Right lobe of liver (tissue), 6 donors: ENCODE measurements around the gene HYDIN. TPM values are rescaled to one million over a fixed set of nuclear protein-coding genes. Genes with fewer than 3 reads are reported as not detected.

ENCODE experiments used
- ATAC-seq, 4 donors: fragments of 200-7000 bp; cut with Tn5 transposase; one replicate each; pipeline ENCODE4 v1.9.1; 2020; ENCODE audit warnings: mild to moderate bottlenecking in 4 of 4, moderate library complexity in 4 of 4
- DNase-seq, 3 donors: peaks; one replicate each; pipeline ENCODE4 v3.0.0-alpha.2; 2020
- H3K27ac ChIP-seq, 3 donors: fragments of 200-600 bp; one replicate each; pipeline ENCODE4 v1.8.0; 2022
- H3K27me3 ChIP-seq, 2 donors: fragments of 200-600 bp; one replicate each; pipeline ENCODE4 v1.8.0; 2022
- H3K36me3 ChIP-seq, 4 donors: fragments of 200-600 bp; sonication (generic) in 1 of 4; one replicate each; pipeline versions ENCODE4 v1.5.1 to v1.8.0; 2017 to 2022; ENCODE audit warnings: control low read depth in 1 of 4
- H3K4me1 ChIP-seq, 4 donors: fragments of 200-600 bp; sonication (generic) in 1 of 4; one replicate each; pipeline versions ENCODE4 v1.5.1 to v1.8.0; 2017 to 2022; ENCODE audit warnings: control low read depth in 1 of 4
- H3K4me3 ChIP-seq, 3 donors: fragments of 200-600 bp; one replicate each; pipeline ENCODE4 v1.8.0; 2022
- H3K9me3 ChIP-seq, 4 donors: fragments of 200-600 bp; sonication (generic) in 1 of 4; one replicate each; pipeline versions ENCODE4 v1.5.1 to v1.8.0; 2017 to 2022; ENCODE audit warnings: control low read depth in 1 of 4
- POLR2A ChIP-seq: fragments of 450-650 bp; IDR thresholded peaks from one replicate; pipeline ENCODE4 v1.6.1; 2017; ENCODE audit warnings: antibody characterized with exemption, mild to moderate bottlenecking
- WGBS: methylation state at CpG from one replicate; pipeline ENCODE4 v1.1.6; 2018; ENCODE audit warnings: low coverage, low lambda C conversion rate; ENCODE audit not compliant: insufficient coverage; ENCODE audit errors: missing lambda C conversion rate; 5-methylcytosine and 5-hydroxymethylcytosine counted together
- intact Hi-C, 2 donors: fragments of 100-400 bp; cut with DNase I; formaldehyde crosslinking; loops; one replicate each; pipeline versions ENCODE4 v1.11.2 to v1.14.1; 2022
- total RNA-seq, 6 experiments: library from RNA; depleted of rRNA in 2 of 6; stranded (reverse); fragments of >200 nt in 2 of 6; fragmentation: NEBNext Ultra II Directional in 3 of 6; extraction: Animal tissue kit (Norgen Biotek cat#: 25700) in 3 of 6; gene quantifications; one replicate each; pipeline versions ENCODE4 v1.1.0 to v1.2.4, GENCODE V29; 2016 to 2023
- TF ChIP-seq, protein P1 (sequence below), 4 donors: fragments of 200-600 bp in 3 of 4; fragments of 450-650 bp in 1 of 4; IDR thresholded peaks; one replicate each; pipeline versions ENCODE4 v1.5.1 to v1.8.0; 2016 to 2022; ENCODE audit warnings: antibody characterized with exemption in 4 of 4, mild to moderate bottlenecking in 2 of 4
- donor health status: DM: no; HTN: yes; CAD: no.
- donor health status: DM: no; HTN: no; CAD: no.
- donor health status: DM: no; HTN: no; CAD: no.
- donor health status: DM: no; HTN: yes; CAD: no.
- donor health status: DM: no; HTN: yes; CAD: no.

HYDIN gene
- total RNA-seq, 6 experiments from 2014 or later, result 0.20 to 1.4 (median 0.27) TPM; not detected in 1

DNA sequence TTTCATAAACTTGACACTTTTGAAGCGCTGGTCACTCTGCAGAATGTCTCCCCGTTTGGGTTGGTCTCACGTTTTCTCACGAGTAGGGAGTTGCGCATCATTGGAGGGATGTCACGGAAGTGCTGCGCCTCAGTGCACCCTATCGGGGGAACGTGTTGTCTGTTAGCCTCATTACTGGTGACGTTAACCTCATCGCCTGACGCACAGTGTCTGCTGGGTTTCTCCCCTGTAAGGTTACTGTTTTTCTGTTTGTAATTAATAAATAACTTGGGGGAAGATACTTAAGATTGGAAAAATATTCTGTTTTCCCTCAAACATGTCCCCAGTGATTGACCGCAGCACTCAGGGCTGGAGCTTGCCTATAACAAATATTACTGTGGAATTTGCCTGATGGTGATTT is 456.3 kb downstream of the HYDIN start:
- H3K27ac ChIP-seq, result no peak overlapping the region
- no peak for DNase-seq
- peaks cover 0 to 11% (median 4%) of the 10 kb centered on the region in 4 donors for H3K4me1 ChIP-seq
- TF ChIP-seq, protein P1, sequence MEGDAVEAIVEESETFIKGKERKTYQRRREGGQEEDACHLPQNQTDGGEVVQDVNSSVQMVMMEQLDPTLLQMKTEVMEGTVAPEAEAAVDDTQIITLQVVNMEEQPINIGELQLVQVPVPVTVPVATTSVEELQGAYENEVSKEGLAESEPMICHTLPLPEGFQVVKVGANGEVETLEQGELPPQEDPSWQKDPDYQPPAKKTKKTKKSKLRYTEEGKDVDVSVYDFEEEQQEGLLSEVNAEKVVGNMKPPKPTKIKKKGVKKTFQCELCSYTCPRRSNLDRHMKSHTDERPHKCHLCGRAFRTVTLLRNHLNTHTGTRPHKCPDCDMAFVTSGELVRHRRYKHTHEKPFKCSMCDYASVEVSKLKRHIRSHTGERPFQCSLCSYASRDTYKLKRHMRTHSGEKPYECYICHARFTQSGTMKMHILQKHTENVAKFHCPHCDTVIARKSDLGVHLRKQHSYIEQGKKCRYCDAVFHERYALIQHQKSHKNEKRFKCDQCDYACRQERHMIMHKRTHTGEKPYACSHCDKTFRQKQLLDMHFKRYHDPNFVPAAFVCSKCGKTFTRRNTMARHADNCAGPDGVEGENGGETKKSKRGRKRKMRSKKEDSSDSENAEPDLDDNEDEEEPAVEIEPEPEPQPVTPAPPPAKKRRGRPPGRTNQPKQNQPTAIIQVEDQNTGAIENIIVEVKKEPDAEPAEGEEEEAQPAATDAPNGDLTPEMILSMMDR (IDR thresholded peaks at IDR 0.05), result no peak
- no peak for TF ChIP-seq POLR2A
- intact Hi-C loops, result no loop called here
- no peaks in the 10 kb centered on the region for H3K27me3 ChIP-seq
- H3K36me3 ChIP-seq, result peaks cover 0 to 12% (median 0%) of the 10 kb centered on the region in 4 donors
- no peak for ATAC-seq
- 92% methylated on average over 13 of the region's 13 CpGs for WGBS
- H3K9me3 ChIP-seq, result no peaks in the 10 kb centered on the region
- H3K4me3 ChIP-seq, result no peak overlapping the region

DNA sequence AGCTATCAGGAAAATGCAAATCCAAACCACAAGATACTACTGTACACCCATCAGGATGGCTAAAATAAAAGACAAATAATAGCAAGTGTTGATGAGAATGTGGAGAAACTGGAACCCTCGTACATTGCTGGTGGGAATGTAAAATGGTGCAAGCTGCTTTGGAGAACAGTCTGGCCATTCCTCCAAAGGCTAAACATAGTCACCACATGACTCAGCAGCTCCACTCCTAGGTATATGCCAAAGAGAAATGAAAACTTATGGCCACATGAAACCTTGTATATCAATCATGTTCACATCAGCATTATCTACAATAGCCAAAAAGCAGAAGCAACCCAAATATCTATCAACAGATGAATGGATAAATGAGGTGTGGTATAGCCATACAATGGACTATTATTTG is 458.0 kb downstream of the HYDIN start:
- peaks cover 0 to 10% (median 0%) of the 10 kb centered on the region in 4 donors for H3K36me3 ChIP-seq
- DNase-seq (no peak), ATAC-seq (no peak)
- H3K27ac ChIP-seq, result no peak overlapping the region
- no peak overlapping the region for H3K4me3 ChIP-seq
- WGBS, result 38% methylated on average over 1 of the region's 1 CpG
- TF ChIP-seq POLR2A, result no peak
- intact Hi-C loops, result no loop called here
- H3K27me3 ChIP-seq, result no peaks in the 10 kb centered on the region
- H3K4me1 ChIP-seq, result peaks cover 0 to 11% (median 4%) of the 10 kb centered on the region in 4 donors
- no peaks in the 10 kb centered on the region for H3K9me3 ChIP-seq

DNA sequence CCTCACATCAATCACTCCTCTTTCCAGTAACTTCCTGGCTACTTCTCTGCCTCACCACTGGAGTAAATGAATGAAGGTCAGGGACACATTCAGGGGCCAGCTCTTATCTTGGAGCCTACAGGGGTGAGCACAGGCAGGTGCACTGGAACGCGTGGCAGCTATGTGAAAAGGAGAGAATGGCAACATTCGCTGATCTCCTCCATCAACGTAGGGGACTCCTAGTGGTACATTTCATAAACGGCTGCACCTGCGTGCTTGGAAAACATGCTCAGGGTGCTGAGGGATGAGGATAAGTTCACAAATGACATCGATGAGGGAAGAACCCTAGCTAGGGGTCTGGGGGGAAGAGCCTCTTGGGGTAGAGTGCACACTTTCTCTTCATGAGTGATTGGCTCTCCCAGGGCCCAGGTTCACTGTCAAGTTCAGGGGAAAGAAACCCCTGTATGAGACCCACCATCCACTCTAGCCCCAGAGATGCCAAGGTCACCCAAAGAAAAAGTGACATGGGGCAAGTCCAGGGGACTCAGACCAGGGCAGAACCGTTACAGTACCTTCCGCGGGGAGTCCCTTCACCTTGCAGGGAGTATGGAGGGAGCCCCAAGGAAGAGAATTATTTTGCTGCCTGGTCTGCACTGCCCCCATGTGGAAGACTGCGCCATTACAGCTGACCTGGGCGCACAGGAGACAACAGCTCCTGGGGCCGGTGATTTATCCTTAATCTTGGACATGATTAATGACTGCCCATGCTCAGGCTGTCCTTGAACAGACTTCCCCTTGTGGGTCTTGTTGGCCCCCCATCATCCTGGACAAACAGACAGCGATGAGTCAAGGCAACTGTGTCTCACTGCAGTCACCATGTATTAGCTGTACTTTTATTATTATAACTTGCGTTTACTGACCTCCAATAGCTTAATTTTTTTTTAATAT is 459.6 kb downstream of the HYDIN start:
- no peak overlapping the region for H3K4me3 ChIP-seq
- H3K9me3 ChIP-seq, result no peaks in the 10 kb centered on the region
- no peak for TF ChIP-seq POLR2A
- TF ChIP-seq, protein P1 (IDR thresholded peaks at IDR 0.05), result peak; percentile 92 to 94 (median 92)
- intact Hi-C loops, result no loop called here
- no peaks in the 10 kb centered on the region for H3K27me3 ChIP-seq
- H3K36me3 ChIP-seq, result peaks cover 0 to 14% (median 0%) of the 10 kb centered on the region in 4 donors
- peak; percentile 87 to 96 (median 90) for ATAC-seq
- DNase-seq, result peak in 2 of 3 donors; percentile 55 to 66
- 35% methylated on average over 8 of the region's 15 CpGs for WGBS
- H3K4me1 ChIP-seq, result peaks cover 0 to 11% (median 4%) of the 10 kb centered on the region in 4 donors
- H3K27ac ChIP-seq, result no peak overlapping the region

DNA sequence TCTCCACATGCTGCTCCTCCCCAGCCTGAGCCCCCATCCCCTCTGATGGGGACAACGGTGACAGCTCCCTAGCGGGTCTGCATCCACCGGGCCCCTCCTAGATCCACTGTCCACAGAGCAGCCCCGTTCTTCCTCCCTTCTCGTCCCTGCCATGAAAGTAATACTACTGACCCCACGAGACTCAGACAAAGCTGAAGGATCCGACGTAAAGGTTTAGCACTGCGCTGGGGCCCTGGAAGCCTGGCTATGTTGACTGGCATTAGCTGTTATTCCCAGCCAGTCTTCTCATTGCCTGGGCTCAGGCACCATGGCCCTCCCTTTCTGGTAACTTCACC is 460.3 kb downstream of the HYDIN start:
- WGBS, result 97% methylated on average over 9 of the region's 9 CpGs
- Histone ChIP-seq H3K9me3 (no peaks in the 10 kb centered on the region), H3K27me3 (no peaks in the 10 kb centered on the region), H3K27ac (no peak overlapping the region), H3K4me3 (no peak overlapping the region), H3K4me1 (peaks cover 0 to 11% (median 4%) of the 10 kb centered on the region in 4 donors), H3K36me3 (peaks cover 0 to 14% (median 0%) of the 10 kb centered on the region in 4 donors)
- no peak for DNase-seq
- ATAC-seq, result no peak
- TF ChIP-seq POLR2A, result no peak
- TF ChIP-seq, protein P1 (IDR thresholded peaks at IDR 0.05), result no peak
- intact Hi-C loops, result no loop called here

DNA sequence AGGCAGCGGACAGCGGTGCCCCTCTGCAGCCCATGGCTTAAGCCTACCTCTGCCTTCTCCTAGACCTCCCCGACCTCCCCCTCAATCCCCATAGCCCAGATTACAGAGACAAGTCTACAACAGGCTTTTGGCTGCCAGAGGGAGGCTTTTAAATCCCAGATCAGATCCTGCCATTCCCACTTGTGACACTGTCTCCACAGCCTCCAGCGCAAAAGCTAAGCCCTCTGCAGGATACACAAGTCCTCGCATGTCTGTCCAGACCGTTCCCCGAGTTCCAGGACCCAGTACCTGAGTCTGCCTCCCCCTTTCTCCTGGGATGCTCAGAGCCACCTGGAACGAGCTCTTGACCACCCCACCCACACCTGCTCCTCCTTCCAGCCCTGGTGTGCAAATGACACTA is 460.8 kb downstream of the HYDIN start:
- no peaks in the 10 kb centered on the region for H3K27me3 ChIP-seq
- no peak overlapping the region for H3K4me3 ChIP-seq
- intact Hi-C loops, result loop anchor here in 1 of 2 donors (5.0 kb wide), 1 partner anchor 87 kb away; no protein-coding TSS in a partner anchor
- no peak for ATAC-seq
- DNase-seq, result no peak
- no peak for TF ChIP-seq POLR2A
- TF ChIP-seq, protein P1 (IDR thresholded peaks at IDR 0.05), result no peak
- no peaks in the 10 kb centered on the region for H3K9me3 ChIP-seq
- WGBS, result 80% methylated on average over 1 of the region's 8 CpGs
- H3K27ac ChIP-seq, result no peak overlapping the region
- H3K36me3 ChIP-seq, result peaks cover 0 to 14% (median 0%) of the 10 kb centered on the region in 4 donors
- peaks cover 0 to 11% (median 4%) of the 10 kb centered on the region in 4 donors for H3K4me1 ChIP-seq
